Fibroblast of pulmonary artery (primary cell): ENCODE measurements around the gene MKRN2OS.

ENCODE experiments used
- DNase-seq: peaks from one replicate; pipeline ENCODE4 v3.0.0-alpha.2; 2010; ENCODE audit warnings: low read depth
- H3K4me3 ChIP-seq: replicated peaks from 2 replicates; pipeline ENCODE4 v1.5.1; 2011; ENCODE audit warnings: low read depth, mild to moderate bottlenecking, control low read depth, low read length, moderate library complexity
- TF ChIP-seq, protein P1 (sequence below): IDR thresholded peaks from 2 replicates; pipeline ENCODE4 v1.5.1; 2011; ENCODE audit warnings: mild to moderate bottlenecking, control low read depth, low read length, inconsistent platforms; ENCODE audit errors: missing control alignments

MKRN2OS gene

DNA sequence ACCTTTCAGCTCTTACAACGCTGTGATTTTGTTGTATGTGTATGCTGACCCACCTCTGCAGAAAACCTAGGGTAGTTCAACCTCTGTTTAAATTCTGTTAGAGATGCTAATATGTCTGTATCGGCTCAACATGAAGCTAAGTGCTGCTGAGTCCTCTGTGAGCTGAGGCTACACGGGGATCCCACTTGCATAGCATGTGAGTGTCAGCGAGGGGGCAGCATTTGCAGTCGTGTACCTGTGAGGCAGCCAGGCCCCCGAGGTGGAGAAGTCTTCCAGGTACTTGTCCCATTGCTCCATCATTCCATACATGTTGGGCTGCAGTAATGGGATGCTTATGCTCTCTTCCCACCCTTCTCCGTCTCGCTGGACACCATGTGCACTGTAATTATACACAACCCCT lies 3.7 kb downstream of the MKRN2OS start:
- DNase-seq, result peak; percentile 10
- TF ChIP-seq, protein P1, sequence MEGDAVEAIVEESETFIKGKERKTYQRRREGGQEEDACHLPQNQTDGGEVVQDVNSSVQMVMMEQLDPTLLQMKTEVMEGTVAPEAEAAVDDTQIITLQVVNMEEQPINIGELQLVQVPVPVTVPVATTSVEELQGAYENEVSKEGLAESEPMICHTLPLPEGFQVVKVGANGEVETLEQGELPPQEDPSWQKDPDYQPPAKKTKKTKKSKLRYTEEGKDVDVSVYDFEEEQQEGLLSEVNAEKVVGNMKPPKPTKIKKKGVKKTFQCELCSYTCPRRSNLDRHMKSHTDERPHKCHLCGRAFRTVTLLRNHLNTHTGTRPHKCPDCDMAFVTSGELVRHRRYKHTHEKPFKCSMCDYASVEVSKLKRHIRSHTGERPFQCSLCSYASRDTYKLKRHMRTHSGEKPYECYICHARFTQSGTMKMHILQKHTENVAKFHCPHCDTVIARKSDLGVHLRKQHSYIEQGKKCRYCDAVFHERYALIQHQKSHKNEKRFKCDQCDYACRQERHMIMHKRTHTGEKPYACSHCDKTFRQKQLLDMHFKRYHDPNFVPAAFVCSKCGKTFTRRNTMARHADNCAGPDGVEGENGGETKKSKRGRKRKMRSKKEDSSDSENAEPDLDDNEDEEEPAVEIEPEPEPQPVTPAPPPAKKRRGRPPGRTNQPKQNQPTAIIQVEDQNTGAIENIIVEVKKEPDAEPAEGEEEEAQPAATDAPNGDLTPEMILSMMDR, result peak; percentile 23
- no peak overlapping the region for H3K4me3 ChIP-seq

DNA sequence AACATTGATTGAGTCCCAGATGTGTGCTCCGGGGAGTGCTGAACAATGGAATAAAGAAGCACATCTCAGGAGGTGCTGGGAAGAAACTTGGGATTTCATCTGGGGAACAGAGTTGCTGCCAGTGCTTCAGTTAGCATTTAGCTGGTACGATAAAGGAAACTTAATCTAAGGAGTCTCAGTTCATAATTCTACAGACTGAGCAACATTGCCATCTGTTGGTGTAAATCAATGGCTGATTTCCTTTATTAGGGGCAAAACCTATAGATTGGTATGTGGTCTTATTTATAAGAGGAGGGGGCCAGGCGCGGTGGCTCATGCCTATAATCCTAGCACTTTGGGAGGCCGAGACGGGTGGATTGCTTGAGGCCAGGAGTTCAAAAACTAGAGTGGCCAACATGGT lies 8.9 kb downstream of the MKRN2OS start:
- peak; percentile 43 for DNase-seq
- H3K4me3 ChIP-seq, result no peak overlapping the region
- TF ChIP-seq, protein P1, result peak; percentile 38

DNA sequence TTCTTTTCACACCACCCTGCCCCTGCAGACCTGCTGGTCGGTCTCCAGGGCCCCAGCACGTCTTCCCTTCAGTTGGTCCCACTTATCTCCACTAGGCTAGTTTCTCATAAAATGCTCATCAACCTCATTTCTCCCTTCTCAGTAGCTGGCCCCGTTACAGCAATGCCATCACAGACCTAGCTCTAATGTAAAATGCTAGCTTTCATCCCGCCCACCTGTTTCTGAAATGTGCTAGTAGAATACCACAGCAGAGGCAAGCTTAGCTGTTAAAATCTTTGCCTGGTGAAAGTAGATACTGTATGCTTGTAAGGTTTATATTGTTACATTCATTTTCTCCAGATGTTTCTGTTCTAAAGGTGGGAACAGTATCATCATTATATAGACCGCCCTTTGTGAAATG lies 13.1 kb downstream of the MKRN2OS start:
- no peak overlapping the region for H3K4me3 ChIP-seq
- TF ChIP-seq, protein P1, result no peak
- DNase-seq, result no peak

DNA sequence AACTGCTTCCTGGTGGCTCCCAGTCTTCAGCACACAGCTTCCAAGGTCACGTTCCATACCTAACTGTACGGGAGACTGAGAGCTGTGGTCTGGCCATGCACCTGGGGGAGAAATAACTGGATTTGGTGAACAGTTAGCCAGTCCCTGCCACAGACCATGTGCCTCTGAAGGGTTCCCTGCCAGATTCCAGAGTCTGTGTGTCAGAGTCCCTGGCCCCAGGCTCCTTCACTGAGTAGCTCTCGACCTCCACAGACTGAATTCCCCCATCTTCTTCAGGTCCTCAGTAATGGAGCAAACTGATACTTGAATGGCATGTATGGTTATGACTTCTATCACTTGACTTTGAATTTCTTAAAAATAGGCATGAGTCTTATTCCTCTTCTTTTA lies 17.5 kb downstream of the MKRN2OS start:
- no peak overlapping the region for H3K4me3 ChIP-seq
- DNase-seq, result no peak
- TF ChIP-seq, protein P1, result no peak

DNA sequence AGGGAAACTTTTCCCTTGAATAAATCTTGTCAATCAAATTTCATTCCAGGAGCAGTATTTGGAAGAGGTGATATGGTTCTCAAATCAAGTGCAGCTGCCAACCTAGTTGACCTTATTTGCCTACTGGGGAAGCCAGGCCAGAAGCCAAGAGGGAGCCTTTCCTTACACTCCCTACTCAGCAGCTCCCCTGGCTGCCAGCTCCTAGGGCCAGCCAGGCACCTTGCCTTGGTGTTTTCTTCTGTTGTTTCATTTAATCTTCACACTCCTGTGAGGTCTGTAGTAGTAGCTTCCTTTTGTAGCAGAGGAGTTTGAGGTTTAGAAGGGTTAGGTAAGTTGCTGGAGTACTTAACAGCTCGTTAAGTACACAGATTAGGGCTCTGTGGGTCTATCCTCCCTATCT lies 22.6 kb downstream of the MKRN2OS start:
- TF ChIP-seq, protein P1, result no peak
- no peak overlapping the region for H3K4me3 ChIP-seq
- DNase-seq, result no peak

DNA sequence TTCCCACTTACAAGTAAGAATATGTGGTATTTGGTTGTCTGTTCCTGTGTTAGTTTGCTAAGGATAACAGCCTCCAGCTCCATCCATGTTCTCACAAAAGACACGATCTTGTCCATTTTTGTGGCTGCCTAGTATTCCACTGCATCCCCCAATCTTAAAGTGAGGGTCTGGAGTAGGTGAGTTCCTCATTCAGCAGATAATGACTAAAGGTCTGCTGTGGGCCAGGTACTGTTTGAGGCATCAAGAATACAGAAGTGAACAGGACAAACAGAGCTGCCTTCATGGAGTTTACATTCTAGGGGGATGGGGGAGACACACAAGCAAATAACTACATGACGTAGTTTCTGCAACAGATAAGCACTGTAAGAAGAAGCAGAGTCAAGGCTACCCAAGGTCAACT lies 24.3 kb downstream of the MKRN2OS start:
- TF ChIP-seq, protein P1, result no peak

DNA sequence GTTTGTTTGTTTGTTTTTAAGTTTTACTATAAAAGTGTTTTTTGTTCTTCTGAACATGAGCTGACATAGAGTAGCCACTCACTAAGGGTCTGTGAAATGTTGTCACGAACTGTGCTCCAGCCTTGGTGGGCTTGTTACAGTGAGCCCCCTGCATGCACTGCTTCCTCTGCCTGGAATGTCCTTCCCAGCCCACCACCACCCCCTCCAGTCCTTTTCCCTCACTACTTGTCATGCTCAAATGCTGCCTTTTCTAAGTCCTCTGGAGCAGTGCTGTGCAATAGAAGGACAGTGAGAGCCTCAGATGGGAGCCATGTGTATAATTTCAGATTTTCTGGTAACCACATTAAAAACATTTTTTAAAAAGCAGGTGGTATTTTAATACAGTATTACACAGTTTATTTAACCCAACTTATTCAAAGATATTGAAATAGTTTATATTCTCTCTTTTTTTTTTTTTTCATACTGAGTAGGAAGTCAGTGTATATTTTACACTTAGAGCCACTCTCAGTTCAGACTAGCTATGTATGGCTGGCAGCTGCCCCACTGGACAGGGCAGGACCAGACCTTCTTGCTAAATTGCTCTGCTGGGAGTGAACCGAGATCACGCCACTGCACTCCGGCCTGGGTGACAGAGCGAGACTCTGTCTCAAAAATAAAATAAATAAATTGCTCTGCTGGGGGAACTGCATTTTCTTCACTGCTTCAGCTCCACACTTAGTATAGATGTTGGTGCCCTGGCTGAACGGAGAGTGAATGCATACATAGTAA lies 26.9 kb downstream of the MKRN2OS start:
- H3K4me3 ChIP-seq, result no peak overlapping the region
- TF ChIP-seq, protein P1, result no peak
- DNase-seq, result no peak

More for the DNA sequence above, 24.3 kb downstream of the MKRN2OS start:
- no peak overlapping the region for H3K4me3 ChIP-seq
- no peak for DNase-seq
